BE2C (cell line): ENCODE measurements around the gene C12orf50.
"Not testable (repeated sequence)": the region's sequence is repeated elsewhere in the genome, so short reads cannot be mapped to it uniquely, and the experiment has no call there.

Experiments used
- DNase-seq: peaks from one replicate; pipeline ENCODE4 v3.0.0-alpha.2; 2020
- H3K27me3 ChIP-seq: fragments of 250-450 bp; sonication (Bioruptor Pico); 2 replicates; pipeline ENCODE4 v1.5.1; 2020; ENCODE audit warnings: mild to moderate bottlenecking
- H3K36me3 ChIP-seq: fragments of 250-450 bp; sonication (Bioruptor Pico); 2 replicates; pipeline ENCODE4 v1.5.1; 2020; ENCODE audit warnings: mild to moderate bottlenecking
- H3K4me1 ChIP-seq: fragments of 250-450 bp; sonication (Bioruptor Pico); 2 replicates; pipeline ENCODE4 v1.5.1; 2020
- H3K4me3 ChIP-seq: 2 replicates; pipeline ENCODE4 v1.5.1; 2011; ENCODE audit warnings: low read depth, low read length
- H3K9me3 ChIP-seq: fragments of 250-450 bp; sonication (Bioruptor Pico); 2 replicates; pipeline ENCODE4 v1.5.1; 2020
- CTCF ChIP-seq: IDR thresholded peaks from 2 replicates; pipeline ENCODE4 v1.5.1; 2012; ENCODE audit warnings: mild to moderate bottlenecking, low read depth, low read length

C12orf50 gene

GRCh38 chr12:88035271-88035906, 6.2 kb upstream of the C12orf50 start:
- H3K4me3 ChIP-seq: peak overlapping the region; percentile 93
- peak; percentile 94 for DNase-seq
- peaks cover 17% of the 10 kb centered on the region for H3K36me3 ChIP-seq
- H3K27me3 ChIP-seq: no peaks in the 10 kb centered on the region
- no peaks in the 10 kb centered on the region for H3K9me3 ChIP-seq
- no peak for TF ChIP-seq CTCF
- H3K4me1 ChIP-seq: no peaks in the 10 kb centered on the region; the same call in 1 of the 2 replicates

- not testable (repeated sequence) for H3K27me3 ChIP-seq, DNase-seq, H3K9me3 ChIP-seq, H3K4me1 ChIP-seq, H3K36me3 ChIP-seq, H3K4me3 ChIP-seq
Observed at GRCh38 chr12:88031161-88031560, 2.0 kb upstream of the C12orf50 start.

GRCh38 chr12:88026196-88026595, 3.0 kb downstream of the C12orf50 start:
- Histone ChIP-seq H3K27me3 (no peaks in the 10 kb centered on the region), H3K9me3 (no peaks in the 10 kb centered on the region), H3K36me3 (no peaks in the 10 kb centered on the region), H3K4me1 (no peaks in the 10 kb centered on the region), H3K4me3 (no peak overlapping the region)
- TF ChIP-seq CTCF: no peak
- no peak for DNase-seq

- no peak for TF ChIP-seq CTCF
- Histone ChIP-seq H3K4me1 (no peaks in the 10 kb centered on the region; the same call in 1 of the 2 replicates), H3K4me3 (no peak overlapping the region), H3K27me3 (no peaks in the 10 kb centered on the region), H3K9me3 (no peaks in the 10 kb centered on the region), H3K36me3 (no peaks in the 10 kb centered on the region)
- no peak for DNase-seq
Observed at GRCh38 chr12:88017964-88018363, 11.2 kb downstream of the C12orf50 start.

- H3K9me3 ChIP-seq: no peaks in the 10 kb centered on the region
- H3K27me3 ChIP-seq: no peaks in the 10 kb centered on the region
- no peaks in the 10 kb centered on the region; the same call in 1 of the 2 replicates for H3K4me1 ChIP-seq
- no peak overlapping the region for H3K4me3 ChIP-seq
- no peak for TF ChIP-seq CTCF
- DNase-seq: peak; percentile 43
- H3K36me3 ChIP-seq: no peaks in the 10 kb centered on the region
Observed at GRCh38 chr12:88015825-88016224, 13.4 kb downstream of the C12orf50 start.

- no peak for TF ChIP-seq CTCF
- Histone ChIP-seq H3K36me3 (no peaks in the 10 kb centered on the region), H3K4me3 (no peak overlapping the region), H3K4me1 (no peaks in the 10 kb centered on the region; the same call in 1 of the 2 replicates), H3K27me3 (no peaks in the 10 kb centered on the region), H3K9me3 (no peaks in the 10 kb centered on the region)
- DNase-seq: no peak
Observed at GRCh38 chr12:88011755-88012154, 17.4 kb downstream of the C12orf50 start.
